NCI-H2029 treated with DMSO at 0.1 percent for 48 hours (cell line): Measurements from ENCODE around the gene CEACAM21.

Experiments
- DNase-seq: peaks from one replicate; lab custom pipeline; 2025; lab: John Stamatoyannopoulos, UW

The CEACAM21 gene

DNA sequence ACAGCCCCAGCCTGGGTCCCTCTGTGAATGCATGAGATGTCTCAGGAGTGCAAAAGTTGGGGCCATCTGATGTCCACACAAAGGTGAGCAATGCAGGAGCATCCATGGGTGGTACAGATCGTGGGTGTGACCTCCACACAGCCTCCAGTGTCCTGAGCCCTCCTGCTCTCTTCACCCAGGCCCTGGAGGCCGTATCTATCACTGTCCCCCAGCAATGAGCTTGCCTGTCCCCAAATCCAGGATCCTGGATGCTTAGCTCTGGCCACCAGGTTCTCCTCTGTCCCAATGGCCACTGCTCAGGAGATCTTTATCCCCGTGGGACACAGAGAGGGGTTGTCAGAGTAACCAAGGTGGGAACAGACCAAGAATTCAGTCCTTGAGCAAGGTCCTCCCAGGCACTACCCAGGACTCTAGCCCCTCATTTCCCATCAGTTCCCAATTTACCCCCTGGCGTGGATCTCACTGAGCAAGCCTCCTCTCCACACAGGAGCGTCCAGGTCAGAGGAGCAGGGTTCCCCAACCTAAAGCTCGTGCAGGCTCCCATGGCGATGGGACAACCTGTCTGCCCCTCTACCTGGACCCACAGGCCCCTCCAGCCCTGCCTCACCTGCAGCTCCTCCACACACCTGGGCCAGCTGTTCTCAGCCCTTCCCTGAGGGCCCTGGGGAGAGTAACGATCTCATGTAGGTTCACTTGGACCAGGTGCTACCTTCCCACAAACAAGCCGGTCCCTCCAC is 11.3 kb downstream of the CEACAM21 start:
- DNase-seq = no peak

GRCh38 chr19:41587838-41588210 is 11.9 kb downstream of the CEACAM21 start:
- no peak for DNase-seq

DNA sequence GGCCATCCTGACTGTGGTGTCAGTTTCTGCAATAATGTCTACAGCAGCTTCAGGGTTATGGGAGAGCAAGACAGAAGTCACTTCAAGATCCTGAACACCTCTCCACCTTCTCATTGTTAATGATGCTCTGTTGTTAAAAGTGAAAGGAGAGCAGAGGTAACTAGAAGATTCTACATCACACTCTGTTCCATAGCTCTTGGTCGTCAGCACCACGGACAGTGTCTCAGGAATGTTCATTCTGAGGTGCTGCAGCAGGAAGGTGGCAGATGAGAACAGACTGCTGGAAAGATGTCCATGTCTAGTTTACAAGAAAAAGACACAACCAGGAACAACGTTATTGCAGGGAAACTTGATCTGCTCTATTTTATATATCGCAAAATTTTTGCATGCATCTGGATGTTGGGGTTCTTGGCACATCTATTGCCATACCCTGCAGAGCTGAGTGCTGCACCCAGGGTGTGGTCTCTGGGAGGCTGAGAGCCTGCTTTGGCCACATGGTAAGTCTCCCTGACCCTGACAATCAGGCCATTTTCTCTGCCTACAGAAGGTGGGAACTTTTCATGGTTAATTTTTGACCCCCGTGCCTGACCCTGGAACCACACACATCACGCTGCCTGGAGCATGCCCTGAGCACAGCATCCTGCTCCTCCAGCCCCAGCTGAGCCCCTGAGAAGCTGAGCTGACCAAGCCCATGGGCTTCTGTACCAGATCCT is 12.7 kb downstream of the CEACAM21 start:
- no peak for DNase-seq

- no peak for DNase-seq
These were observed 13.4 kb downstream of the CEACAM21 start for GRCh38 chr19:41589371-41589770.

GRCh38 chr19:41590936-41591335 is 15.0 kb downstream of the CEACAM21 start:
- DNase-seq = no peak

- DNase-seq = no peak
These were observed 16.1 kb downstream of the CEACAM21 start for GRCh38 chr19:41591951-41592562.

DNA sequence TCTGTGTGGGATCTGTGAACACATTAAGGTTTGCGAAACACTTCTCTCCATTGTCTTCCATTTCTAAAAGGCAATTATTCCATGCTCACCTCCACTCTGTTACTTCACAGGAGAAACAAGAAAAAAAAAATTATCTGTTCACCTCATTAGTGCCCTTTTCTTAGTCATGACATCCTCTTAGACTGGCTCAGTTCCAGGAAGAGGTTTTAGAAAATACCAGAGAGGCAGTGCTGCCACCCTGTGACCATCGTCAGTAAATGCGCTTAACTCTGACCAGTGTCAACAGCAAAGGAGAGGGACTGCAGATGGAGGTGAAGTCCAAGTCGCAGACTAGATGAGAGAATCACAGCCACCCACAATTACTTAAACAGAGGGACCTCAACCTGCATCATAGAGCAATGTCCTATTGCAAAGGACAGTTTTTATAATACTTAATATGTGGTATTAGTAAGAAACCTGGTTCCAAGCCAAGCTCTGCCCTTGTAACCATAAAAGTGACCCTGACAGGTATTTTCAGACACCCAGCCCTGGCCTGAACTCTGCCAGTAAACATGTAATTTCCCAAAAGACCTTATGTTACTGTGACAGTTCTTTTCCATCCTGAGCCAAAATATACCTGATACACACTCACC is 19.4 kb downstream of the CEACAM21 start:
- DNase-seq = peak; percentile 63

DNA sequence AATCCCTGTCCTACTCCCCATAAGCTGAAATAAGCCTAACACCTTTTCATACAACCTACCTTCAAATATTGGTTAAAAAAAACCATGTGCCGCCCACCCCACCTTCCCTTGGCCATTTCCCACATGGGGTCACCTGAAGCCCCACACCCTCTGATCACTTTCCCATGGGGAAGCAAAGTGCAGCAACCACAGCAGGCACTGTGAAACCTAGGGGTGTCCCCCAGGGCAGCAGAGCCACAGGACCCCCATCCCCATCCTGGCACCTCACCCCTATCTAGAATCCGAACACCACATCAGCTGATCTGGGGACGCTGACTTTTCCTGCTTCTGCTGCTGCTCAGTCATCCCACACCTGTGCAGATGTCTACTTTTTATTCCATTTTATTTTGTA is 19.9 kb downstream of the CEACAM21 start:
- no peak for DNase-seq

- peak; percentile 41 for DNase-seq
These were observed 21.7 kb downstream of the CEACAM21 start for GRCh38 chr19:41597600-41598041.

- no peak for DNase-seq
These were observed 23.4 kb downstream of the CEACAM21 start for GRCh38 chr19:41599175-41599966.

- DNase-seq = no peak
These were observed 25.8 kb downstream of the CEACAM21 start for GRCh38 chr19:41601771-41602170.

DNA sequence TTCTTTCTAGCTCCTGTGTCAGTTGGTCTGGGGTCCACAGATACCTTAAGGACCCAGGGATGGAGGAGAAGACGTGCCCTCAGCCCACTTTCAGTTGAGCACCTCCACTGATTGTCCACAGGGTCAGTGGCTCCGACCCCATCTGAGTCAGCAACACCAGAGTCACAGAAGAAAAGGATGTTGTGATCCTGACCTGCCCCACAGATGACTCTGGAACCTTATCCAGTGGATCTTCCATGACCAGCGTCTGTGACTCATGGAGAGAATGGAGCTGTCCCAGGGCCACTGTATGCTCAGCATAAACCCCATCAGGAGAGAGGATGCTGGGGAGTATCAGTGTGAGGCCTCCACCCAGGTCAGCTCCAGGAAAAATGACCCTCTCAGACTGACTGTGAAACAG is 28.9 kb downstream of the CEACAM21 start:
- DNase-seq = no peak

- DNase-seq = no peak
These were observed 30.4 kb downstream of the CEACAM21 start for GRCh38 chr19:41606215-41606837.

GRCh38 chr19:41607668-41608067 is 31.7 kb downstream of the CEACAM21 start:
- no peak for DNase-seq

GRCh38 chr19:41610789-41611188 is 34.8 kb downstream of the CEACAM21 start:
- no peak for DNase-seq

DNA sequence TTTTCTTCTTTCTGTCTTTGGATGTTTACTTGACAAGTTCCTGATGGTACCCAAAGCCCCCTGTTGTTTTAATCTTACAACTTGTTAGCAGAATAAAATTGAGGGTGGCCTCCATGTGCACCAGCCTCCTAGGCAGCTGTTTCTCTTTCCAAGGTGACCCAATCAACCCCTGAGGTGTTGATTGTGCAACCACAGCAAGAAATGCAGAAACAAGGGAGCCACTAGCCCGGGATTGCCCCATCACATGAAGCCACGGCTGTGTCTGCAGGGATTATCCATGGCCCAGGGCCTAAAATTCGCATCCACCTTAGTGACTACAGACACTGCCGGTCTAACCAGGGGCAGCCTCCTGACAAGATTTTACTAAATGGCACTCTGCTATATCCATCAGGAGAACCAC is 36.5 kb downstream of the CEACAM21 start:
- no peak for DNase-seq

GRCh38 chr19:41615207-41615606 is 39.2 kb downstream of the CEACAM21 start:
- no peak for DNase-seq

DNA sequence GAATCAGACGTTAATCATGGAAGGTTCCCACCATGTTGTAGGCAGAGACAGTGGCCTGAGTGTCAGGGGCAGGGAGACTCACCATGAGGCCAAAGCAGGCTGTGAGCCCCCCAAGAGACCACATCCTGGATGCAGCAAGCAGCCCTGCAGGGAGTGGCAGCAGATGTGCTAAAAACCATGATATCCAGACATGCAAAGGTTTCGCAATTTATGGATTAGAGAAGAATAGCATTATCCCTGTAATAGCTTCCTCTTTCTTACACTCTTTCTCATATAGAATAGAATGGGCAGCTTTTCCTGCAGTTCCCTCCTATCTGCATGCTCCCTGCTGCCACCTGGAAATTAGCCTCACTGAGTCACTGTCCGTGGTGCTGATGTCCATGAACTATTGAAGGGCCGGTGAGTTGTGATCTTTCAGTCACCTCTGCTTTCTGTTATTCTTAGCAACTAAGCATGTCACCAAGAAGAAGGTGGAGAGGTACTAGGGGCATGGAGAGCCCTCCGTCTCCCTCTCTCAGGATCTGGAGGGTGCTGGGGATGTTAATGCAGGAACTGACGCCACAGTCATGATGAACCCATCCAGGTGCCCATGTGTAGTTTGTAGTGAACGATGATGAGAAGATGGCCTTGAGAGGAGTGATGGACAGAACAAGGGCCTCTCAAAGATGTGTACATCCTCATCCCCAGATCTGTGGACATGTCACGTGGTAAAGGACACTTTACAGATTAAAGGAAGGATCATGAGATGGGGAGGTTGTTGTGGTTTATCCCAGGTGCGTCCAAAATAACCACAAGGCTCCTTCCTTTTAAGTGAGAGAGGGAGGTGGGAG is 41.0 kb downstream of the CEACAM21 start:
- DNase-seq = no peak

DNA sequence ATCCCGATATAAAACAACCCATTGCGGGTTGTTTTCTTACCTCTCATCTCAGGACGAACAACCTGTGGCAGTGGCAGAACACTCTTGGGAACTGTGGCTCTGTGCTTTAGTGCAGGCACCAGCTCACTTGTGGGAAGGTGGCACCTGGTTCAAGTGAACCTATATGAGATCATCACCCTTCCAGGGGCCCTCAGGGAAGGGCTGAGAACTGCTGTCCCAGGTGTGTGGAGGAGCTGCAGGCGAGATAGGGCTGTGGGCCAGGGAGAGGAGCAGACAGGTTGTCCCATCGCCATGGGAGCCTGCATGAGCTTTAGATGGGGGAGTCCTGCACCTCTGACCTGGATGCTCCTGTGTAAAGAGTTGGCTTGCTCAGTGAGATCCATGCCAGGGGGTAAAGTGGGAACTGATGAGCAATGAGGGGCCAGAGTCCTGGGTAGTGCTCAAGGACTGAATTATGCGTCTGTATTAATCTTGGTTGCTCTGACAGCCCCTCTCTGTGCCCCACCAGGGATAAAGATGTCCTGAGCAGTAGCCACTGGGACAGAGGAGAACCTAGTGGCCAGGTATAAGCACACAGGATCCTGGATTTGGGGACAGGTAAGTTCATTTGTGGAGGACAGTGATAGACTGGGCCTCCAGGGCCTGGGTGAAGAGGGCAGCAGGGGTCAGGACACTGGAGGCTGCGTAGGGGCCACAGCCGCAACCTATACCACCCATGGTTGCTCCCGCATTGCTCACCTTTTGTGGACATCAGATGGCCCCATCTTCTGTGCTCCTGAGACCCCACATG is 42.2 kb downstream of the CEACAM21 start:
- DNase-seq = no peak
